OCI-LY1 (cell line): Measurements from ENCODE around the gene UBXN10.

Experiments used
- H2AFZ ChIP-seq: fragments of 200-600 bp; sonication (generic), shearing (Covaris generic); 2 replicates; pipeline ENCODE4 v1.6.0; 2014; ENCODE audit warnings: antibody characterized with exemption, mild to moderate bottlenecking, low read length
- H3F3A ChIP-seq: fragments of 200-600 bp; sonication (generic), shearing (Covaris generic); 2 replicates; pipeline ENCODE4 v1.6.0; 2014; ENCODE audit warnings: mild to moderate bottlenecking, antibody characterized with exemption, low read length, moderate library complexity; ENCODE audit not compliant: insufficient read depth
- H3K27ac ChIP-seq: fragments of 200-600 bp; sonication (generic); 2 replicates; pipeline ENCODE4 v1.5.1; 2014; ENCODE audit warnings: low read length, mixed run types, mild to moderate bottlenecking, low read depth; ENCODE audit not compliant: poor library complexity, severe bottlenecking
- H3K27me3 ChIP-seq: fragments of 200-600 bp; sonication (generic); 2 replicates; pipeline ENCODE4 v1.6.0; 2014; ENCODE audit warnings: antibody characterized with exemption, mild to moderate bottlenecking, low read length, moderate library complexity; ENCODE audit not compliant: insufficient read depth
- H3K36me3 ChIP-seq: fragments of 200-600 bp; sonication (generic); 2 replicates; pipeline ENCODE4 v1.6.1; 2014; ENCODE audit warnings: mild to moderate bottlenecking, antibody characterized with exemption, low read length, moderate library complexity, mixed read lengths; ENCODE audit not compliant: insufficient read depth
- H3K4me1 ChIP-seq: fragments of 200-600 bp; sonication (generic); 2 replicates; pipeline ENCODE4 v1.5.1; 2014; ENCODE audit warnings: mild to moderate bottlenecking, low read length, moderate library complexity; ENCODE audit not compliant: insufficient read depth, severe bottlenecking
- H3K4me2 ChIP-seq: fragments of 200-600 bp; sonication (generic), shearing (Covaris generic); 2 replicates; pipeline ENCODE4 v1.6.1; 2014; ENCODE audit warnings: low read length
- H3K4me3 ChIP-seq: fragments of 200-600 bp; sonication (generic); 2 replicates; pipeline ENCODE4 v1.5.1; 2014; ENCODE audit warnings: low read length, low read depth, mild to moderate bottlenecking, mixed read lengths; ENCODE audit not compliant: poor library complexity, severe bottlenecking
- H3K79me2 ChIP-seq: fragments of 200-600 bp; shearing (Covaris generic); 2 replicates; pipeline ENCODE4 v1.6.1; 2016; ENCODE audit warnings: mixed run types, low read length, mixed read lengths; ENCODE audit not compliant: insufficient read depth
- H3K9ac ChIP-seq: fragments of 200-600 bp; sonication (generic), shearing (Covaris generic); 2 replicates; pipeline ENCODE4 v1.6.1; 2014; ENCODE audit warnings: mild to moderate bottlenecking, low read length, mixed read lengths
- H3K9me2 ChIP-seq: fragments of 200-600 bp; sonication (generic), shearing (Covaris generic); 2 replicates; pipeline ENCODE4 v1.6.1; 2014; ENCODE audit warnings: low read depth, mild to moderate bottlenecking, low read length, mixed read lengths
- H3K9me3 ChIP-seq: fragments of 200-600 bp; shearing (Covaris generic); 2 replicates; pipeline ENCODE4 v1.6.1; 2014; ENCODE audit warnings: low read length, mixed read lengths
- H4K20me1 ChIP-seq: fragments of 200-600 bp; sonication (generic), shearing (Covaris generic); 2 replicates; pipeline ENCODE4 v1.6.0; 2016; ENCODE audit warnings: mild to moderate bottlenecking, low read length; ENCODE audit not compliant: insufficient read depth
- EZH2 ChIP-seq: fragments of 200-600 bp; sonication (generic), shearing (Covaris generic); IDR thresholded peaks from 2 replicates; pipeline ENCODE4 v1.8.0; 2017; ENCODE audit warnings: borderline replicate concordance, mixed run types, mild to moderate bottlenecking, antibody characterized with exemption, low read length, moderate library complexity, mixed read lengths
- TF ChIP-seq, protein P1 (sequence below): fragments of 200-600 bp; sonication (generic), shearing (Covaris generic); IDR thresholded peaks from 2 replicates; pipeline ENCODE4 v1.5.1; 2017; ENCODE audit warnings: mild to moderate bottlenecking, antibody characterized with exemption, low read length, moderate library complexity, mixed read lengths

The UBXN10 gene

DNA sequence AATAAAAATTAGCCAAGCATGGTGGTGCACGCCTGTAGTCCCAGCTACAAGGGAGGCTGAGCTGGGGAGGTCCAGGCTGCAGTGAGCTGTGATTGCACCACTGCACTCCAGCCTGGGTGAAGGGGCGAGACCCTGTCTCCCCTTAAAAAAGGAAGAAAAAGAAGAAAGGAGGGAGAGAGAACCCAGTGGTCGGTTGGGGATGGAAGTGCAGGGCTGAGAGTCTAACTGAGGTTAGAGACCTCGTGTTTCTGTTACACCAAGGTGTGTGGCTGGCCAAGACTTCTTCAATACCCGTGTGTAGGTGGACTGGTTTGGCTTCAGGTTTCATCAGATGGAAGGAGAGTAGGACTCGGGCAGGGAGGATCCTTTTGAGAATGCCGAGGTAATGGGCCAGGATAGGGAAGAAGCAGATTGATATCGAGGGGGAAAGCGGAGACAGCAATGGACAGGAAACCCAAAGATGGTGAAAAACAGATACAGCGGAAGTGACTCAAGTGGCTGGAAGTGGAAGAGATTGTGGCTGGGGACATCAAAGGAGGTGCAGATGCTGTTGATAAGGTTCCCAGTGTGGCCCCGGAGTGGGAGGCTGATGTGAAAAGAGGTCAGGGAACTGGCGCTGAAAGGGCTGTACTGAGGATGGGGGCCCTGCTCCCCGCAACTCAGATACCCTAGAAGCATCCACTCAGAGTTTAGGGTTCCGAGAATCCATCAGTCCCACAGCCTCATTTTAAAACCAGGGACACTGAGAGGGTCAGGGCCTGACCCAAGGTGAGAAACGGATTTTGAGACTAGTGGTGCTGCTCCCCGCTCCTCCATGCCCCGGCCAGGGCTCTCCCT is 681 bp upstream of the UBXN10 start:
- Histone ChIP-seq H3K27ac (no peak overlapping the region), H2AFZ (no peak overlapping the region), H3K27me3 (no peaks in the 10 kb centered on the region), H3K9me3 (no peaks in the 10 kb centered on the region), H3K4me1 (no peaks in the 10 kb centered on the region), H3K36me3 (no peaks in the 10 kb centered on the region), H3K9me2 (no peaks in the 10 kb centered on the region), H3K4me3 (no peak overlapping the region), H3K79me2 (no peaks in the 10 kb centered on the region), H4K20me1 (no peaks in the 10 kb centered on the region), H3K9ac (no peak overlapping the region), H3F3A (no peaks in the 10 kb centered on the region), H3K4me2 (no peak overlapping the region)
- no peak for TF ChIP-seq EZH2
- TF ChIP-seq, protein P1, sequence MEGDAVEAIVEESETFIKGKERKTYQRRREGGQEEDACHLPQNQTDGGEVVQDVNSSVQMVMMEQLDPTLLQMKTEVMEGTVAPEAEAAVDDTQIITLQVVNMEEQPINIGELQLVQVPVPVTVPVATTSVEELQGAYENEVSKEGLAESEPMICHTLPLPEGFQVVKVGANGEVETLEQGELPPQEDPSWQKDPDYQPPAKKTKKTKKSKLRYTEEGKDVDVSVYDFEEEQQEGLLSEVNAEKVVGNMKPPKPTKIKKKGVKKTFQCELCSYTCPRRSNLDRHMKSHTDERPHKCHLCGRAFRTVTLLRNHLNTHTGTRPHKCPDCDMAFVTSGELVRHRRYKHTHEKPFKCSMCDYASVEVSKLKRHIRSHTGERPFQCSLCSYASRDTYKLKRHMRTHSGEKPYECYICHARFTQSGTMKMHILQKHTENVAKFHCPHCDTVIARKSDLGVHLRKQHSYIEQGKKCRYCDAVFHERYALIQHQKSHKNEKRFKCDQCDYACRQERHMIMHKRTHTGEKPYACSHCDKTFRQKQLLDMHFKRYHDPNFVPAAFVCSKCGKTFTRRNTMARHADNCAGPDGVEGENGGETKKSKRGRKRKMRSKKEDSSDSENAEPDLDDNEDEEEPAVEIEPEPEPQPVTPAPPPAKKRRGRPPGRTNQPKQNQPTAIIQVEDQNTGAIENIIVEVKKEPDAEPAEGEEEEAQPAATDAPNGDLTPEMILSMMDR: no peak

DNA sequence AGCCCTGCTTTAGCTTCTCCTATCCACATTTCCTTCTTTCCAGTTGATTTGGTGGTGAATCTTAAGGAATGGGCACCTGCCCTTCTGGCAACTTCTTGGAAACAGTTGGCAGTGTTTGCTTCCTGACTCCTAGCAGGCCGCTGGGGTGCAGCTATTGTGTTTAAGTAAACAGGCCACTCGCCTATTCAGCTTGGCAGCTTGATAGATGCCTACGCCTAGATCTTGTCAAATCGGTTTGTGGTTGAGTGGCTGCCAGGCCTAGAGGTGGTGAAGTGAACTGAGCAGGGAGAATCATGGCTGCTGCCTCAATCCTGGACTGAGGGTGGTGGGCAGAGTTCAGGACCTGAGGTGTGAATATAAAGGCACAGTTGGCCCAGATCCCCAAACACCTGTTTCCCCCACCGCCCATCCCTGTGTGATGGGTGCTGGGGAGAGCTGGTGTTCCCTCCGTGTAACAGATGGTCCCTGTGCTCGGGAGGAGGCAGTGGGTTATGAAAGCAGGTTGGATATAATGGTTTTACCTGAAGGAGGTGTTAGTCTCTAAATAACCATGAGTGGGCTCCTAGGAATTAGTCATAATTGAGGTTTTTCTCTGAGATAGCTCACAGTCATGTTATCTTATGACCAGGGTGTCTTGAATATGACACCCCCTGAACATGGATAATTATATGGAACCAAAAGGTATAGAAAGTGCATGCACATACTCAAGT is 1.4 kb downstream of the UBXN10 start:
- Histone ChIP-seq H3K9ac (no peak overlapping the region), H3F3A (no peaks in the 10 kb centered on the region), H3K36me3 (no peaks in the 10 kb centered on the region), H3K9me2 (no peaks in the 10 kb centered on the region), H2AFZ (no peak overlapping the region), H3K4me2 (no peak overlapping the region), H3K27ac (no peak overlapping the region), H3K79me2 (no peaks in the 10 kb centered on the region), H3K4me3 (no peak overlapping the region), H3K4me1 (no peaks in the 10 kb centered on the region), H3K27me3 (no peaks in the 10 kb centered on the region), H4K20me1 (no peaks in the 10 kb centered on the region), H3K9me3 (no peaks in the 10 kb centered on the region)
- no peak for TF ChIP-seq EZH2
- TF ChIP-seq, protein P1: no peak

DNA sequence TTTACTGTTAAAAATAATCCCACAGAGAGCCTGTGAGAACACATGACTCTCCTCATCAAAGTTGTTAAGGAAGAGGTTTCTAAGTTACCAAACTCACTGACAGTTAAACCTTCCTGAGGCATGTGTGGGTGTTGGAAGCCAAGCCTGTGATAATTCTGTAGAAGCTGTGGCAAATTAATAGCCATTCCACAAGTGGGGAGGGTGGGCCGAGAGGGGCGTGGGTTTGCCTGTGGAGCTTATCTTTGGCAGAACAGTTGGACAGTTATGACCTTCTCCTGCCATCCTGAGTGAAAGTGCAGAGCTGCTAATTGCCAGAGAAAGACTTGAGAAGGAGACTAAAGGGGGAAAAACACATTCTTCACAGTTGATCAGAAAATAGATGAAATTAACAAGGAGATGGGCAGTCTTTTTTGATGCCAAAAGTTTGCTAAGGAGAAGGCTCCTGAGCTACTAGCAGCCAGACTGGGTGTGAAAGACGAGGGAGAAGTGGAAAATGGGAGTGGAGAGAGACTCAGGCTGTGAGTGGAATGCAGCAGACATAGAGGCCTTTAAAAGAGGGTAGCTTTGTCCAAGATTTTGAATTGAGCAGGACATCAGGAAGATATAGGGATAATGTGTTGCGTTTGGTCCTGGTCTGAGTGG is 2.0 kb downstream of the UBXN10 start:
- no peaks in the 10 kb centered on the region for H3F3A ChIP-seq
- H3K4me3 ChIP-seq: no peak overlapping the region
- H3K9me3 ChIP-seq: no peaks in the 10 kb centered on the region
- H3K27ac ChIP-seq: no peak overlapping the region
- TF ChIP-seq, protein P1: no peak
- TF ChIP-seq EZH2: no peak
- no peaks in the 10 kb centered on the region for H3K79me2 ChIP-seq
- H3K9me2 ChIP-seq: no peaks in the 10 kb centered on the region
- no peak overlapping the region for H3K4me2 ChIP-seq
- H3K4me1 ChIP-seq: no peaks in the 10 kb centered on the region
- H3K36me3 ChIP-seq: no peaks in the 10 kb centered on the region
- H3K27me3 ChIP-seq: no peaks in the 10 kb centered on the region
- H3K9ac ChIP-seq: no peak overlapping the region
- H4K20me1 ChIP-seq: no peaks in the 10 kb centered on the region
- H2AFZ ChIP-seq: no peak overlapping the region
